Fibroblast of villous mesenchyme (primary cell): ENCODE data around the gene OPN4. TPM values are rescaled to one million over a fixed set of nuclear protein-coding genes. Genes with fewer than 3 reads are reported as not detected.

Experiments used
- DNase-seq: peaks from one replicate; pipeline ENCODE4 v3.0.0-alpha.2; 2010; ENCODE audit warnings: low read depth
- H3K4me3 ChIP-seq: 2 replicates; pipeline ENCODE4 v1.5.1; 2011; ENCODE audit warnings: low read depth, mild to moderate bottlenecking, low read length
- total RNA-seq: library from RNA; depleted of rRNA; stranded (reverse); fragments of >200 nt; gene quantifications from 2 replicates; pipeline ENCODE4 v1.2.3, GENCODE V29; 2012
- TF ChIP-seq, protein P1 (sequence below): IDR thresholded peaks from 2 replicates; pipeline ENCODE4 v1.5.1; 2012; ENCODE audit warnings: low read depth, mild to moderate bottlenecking, low read length; ENCODE audit not compliant: insufficient read depth

OPN4 gene
- total RNA-seq, 1 donor = not detected

DNA sequence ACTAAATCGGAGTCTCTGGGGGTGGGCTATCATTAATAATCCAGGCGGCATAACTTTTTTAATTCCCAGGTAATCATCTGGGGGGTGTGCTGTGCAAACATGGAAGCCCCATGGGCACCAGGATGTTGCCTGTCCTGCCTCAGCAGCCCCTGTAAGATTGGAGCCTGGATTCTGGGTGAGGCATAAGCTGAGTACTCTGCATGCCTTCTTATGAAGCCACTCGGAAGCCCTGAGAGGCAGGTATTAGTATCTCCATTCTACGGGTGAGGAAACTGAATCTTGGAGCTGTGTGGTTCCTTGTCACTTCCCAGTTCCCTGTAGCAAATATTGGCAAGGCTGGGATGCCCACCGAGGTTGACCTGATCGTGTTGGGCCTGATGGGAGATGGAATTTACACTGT lies 7.4 kb upstream of the OPN4 start:
- DNase-seq = no peak
- TF ChIP-seq, protein P1, sequence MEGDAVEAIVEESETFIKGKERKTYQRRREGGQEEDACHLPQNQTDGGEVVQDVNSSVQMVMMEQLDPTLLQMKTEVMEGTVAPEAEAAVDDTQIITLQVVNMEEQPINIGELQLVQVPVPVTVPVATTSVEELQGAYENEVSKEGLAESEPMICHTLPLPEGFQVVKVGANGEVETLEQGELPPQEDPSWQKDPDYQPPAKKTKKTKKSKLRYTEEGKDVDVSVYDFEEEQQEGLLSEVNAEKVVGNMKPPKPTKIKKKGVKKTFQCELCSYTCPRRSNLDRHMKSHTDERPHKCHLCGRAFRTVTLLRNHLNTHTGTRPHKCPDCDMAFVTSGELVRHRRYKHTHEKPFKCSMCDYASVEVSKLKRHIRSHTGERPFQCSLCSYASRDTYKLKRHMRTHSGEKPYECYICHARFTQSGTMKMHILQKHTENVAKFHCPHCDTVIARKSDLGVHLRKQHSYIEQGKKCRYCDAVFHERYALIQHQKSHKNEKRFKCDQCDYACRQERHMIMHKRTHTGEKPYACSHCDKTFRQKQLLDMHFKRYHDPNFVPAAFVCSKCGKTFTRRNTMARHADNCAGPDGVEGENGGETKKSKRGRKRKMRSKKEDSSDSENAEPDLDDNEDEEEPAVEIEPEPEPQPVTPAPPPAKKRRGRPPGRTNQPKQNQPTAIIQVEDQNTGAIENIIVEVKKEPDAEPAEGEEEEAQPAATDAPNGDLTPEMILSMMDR = no peak
- H3K4me3 ChIP-seq = no peak overlapping the region

DNA sequence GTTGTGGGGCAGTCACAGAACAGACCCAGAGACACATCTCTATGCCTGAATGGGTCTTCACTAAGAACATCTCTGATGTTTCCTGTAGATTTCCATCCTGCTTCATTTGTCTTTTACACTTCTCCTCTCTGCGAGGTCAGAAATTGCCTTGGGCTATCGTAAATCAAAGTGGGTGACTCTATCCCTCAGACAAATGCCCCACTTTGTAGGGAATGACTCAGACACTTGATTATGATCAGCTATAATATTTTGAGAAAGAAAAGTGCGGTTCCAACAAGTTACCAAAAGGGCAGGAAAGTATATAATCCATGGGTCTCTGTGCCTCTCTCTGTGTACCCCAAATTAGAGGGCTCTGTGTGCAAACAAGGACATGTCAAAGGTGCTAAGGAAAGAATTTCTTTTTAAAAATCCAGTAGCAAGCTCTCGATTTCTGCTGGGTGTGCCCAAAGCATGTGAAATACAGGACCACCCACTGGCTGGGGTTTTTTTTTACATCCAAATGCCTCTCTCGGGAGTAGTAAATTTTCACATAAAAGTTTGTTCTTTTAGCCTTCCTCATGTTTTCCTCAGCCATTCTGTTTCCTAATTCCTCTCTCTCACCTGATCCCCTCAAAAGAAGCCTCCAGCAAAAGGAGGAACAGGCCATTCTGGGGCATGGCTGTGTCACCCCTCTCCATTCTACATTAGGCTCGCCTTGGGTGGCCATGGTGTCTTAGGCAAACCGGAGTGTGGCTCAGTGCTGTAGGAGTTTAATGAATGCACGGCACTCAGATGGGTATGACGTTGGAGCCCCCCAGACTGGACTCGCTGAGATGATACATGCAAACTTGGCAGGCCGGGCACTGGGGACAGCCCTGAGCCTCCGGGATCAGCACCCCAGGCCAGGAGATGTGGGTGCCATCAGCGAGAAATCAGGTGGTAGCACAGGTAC lies 6.3 kb upstream of the OPN4 start:
- TF ChIP-seq, protein P1 = no peak
- DNase-seq = peak; percentile 63
- no peak overlapping the region for H3K4me3 ChIP-seq

DNA sequence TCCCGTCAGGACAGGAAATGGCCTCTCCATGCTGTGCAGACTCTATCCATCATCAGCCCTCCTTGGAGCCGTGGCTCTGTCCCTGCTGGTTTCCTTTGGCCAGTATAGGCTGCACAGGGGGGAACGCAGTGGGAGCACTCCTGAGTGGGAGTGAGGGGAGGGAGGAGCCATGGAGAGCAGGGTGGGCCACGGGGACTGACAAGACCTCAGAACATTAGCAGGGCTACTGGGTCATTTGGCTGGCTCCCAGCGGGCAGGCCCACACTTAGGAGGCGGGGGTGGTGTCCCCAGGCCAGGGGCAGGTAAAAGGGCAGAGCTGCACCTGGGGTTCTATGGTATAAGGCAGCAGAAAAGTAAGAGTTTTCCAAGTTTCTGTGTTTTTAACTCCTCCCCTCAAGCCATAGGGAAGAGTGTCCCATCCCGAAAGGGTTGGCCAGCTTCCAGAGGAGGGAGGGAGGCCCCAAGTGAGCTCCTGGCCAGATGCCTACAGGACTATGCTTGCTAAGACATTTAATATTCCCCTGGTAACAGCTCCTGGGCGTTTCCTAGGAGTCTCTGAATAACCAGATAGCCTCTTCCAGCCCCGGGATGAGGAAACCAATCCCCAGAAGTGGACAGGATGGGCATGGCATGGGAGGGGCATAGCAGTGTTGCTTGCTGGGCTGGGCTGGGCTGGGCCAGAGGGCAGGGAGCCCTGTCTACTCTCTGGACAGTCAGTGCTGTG lies 5.5 kb upstream of the OPN4 start:
- TF ChIP-seq, protein P1 = no peak
- H3K4me3 ChIP-seq = no peak overlapping the region
- DNase-seq = peak; percentile 70

DNA sequence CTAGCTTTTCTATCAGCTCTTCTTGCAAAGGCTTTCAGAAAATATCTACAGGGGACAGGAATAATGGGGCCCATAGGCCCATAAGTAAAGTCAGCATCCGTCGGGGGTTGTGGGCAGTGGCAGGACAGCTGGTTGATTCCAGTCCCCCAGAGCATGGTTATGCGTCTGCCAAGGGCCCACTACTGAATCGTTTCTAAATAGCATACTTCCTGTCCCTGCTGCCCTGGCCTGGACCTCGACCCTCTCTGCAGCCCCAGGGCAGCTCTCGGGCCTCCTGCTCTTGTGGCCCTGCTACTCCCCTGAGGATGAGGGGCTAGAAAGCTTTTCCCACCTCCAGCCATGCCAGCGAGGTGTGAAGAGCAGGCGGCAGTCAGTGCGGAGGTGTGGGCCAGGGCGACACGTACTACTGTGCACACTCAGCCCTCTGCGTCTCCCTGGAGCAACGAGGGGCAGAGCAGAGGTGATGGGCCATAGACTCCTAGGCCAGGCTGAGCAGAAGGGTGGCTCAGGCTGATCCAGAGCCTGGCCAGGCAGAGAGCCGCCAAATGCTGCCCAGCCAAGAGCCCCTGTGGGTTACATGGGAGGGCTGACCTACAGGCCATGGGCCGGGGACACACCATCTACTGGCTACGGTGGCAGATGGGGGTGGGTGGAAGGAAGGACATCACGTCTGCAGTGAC lies 4.7 kb upstream of the OPN4 start:
- no peak overlapping the region for H3K4me3 ChIP-seq
- TF ChIP-seq, protein P1 = no peak
- no peak for DNase-seq

DNA sequence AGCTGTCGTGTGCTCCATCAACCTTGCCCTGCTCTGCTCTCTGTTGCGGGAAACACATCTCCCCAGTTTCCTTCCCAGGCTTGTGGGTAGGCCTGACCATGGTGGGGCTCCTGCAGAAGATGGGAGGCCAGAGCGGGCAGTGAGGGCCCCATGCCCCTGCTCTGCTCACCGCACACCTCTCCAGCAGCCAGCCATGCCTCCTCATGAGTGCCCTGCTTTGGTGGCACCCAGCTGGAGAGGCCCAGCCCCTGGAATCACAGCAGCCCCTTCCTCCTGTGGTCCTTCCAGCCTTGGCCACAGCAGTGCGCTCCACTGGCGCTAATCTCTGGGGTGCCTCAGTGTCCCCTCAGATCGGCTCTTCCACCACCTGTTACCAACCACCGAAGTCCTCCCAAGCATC lies 4.2 kb upstream of the OPN4 start:
- no peak for DNase-seq
- TF ChIP-seq, protein P1 = no peak
- no peak overlapping the region for H3K4me3 ChIP-seq

DNA sequence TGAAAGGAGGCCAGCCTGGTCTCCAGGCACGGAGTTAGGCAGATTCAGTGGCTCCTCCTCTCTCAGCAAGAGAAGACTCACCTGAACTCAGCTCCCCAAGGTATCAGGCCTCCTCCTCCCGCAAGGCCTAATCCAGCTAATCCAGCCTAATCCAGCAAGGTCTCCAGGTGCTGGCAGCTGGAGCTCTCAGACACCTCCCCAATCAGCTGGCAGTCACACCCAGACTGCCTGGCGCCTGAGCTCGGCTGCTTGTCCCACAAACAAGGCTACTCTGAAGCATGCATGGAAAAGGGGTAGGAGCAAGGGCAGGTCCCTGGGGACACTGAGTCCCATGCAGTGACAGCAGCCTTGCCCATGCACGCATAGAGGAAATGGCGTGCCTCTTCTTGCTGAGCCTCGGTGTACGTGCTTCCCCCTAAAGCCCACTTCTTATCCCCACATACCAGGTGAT lies 3.3 kb upstream of the OPN4 start:
- DNase-seq = no peak

More for the DNA sequence above, 3.3 kb upstream of the OPN4 start:
- H3K4me3 ChIP-seq = no peak overlapping the region
- TF ChIP-seq, protein P1 = no peak
